Breast epithelium (tissue), 4 donors: ENCODE data around the gene LILRB1. TPM values are rescaled to one million over a fixed set of nuclear protein-coding genes. Genes with fewer than 3 reads are reported as not detected.
"Not testable (repeated sequence)": the region's sequence is repeated elsewhere in the genome, so short reads cannot be mapped to it uniquely, and the experiment has no call there.

Experiments
- DNase-seq, 2 donors: peaks; one replicate each; pipeline ENCODE4 v3.0.0-alpha.2; 2019; ENCODE audit warnings: low spot score in 2 of 2
- H3K27ac ChIP-seq, 2 donors: fragments of 200-600 bp; sonication (generic) in 1 of 2; one replicate each; pipeline ENCODE4 v1.5.1; 2016 to 2019; ENCODE audit warnings: mild to moderate bottlenecking in 1 of 2
- H3K27me3 ChIP-seq, 2 donors: fragments of 200-600 bp; sonication (generic) in 1 of 2; one replicate each; pipeline versions ENCODE4 v1.5.1 to v1.6.0; 2017 to 2019; ENCODE audit warnings: control low read depth in 1 of 2, mild to moderate bottlenecking in 1 of 2
- H3K36me3 ChIP-seq: fragments of 200-600 bp; one replicate; pipeline ENCODE4 v1.5.1; 2019
- H3K4me1 ChIP-seq, 2 donors: fragments of 200-600 bp; sonication (generic); one replicate each; pipeline ENCODE4 v1.5.1; 2016 to 2019; ENCODE audit warnings: control low read depth in 1 of 2
- H3K4me3 ChIP-seq, 3 donors: fragments of 200-600 bp; sonication (generic); 1 replicate in 2 of 3; 2 replicates in 1 of 3; pipeline ENCODE4 v1.5.1; 2016 to 2019; ENCODE audit warnings: mild to moderate bottlenecking in 3 of 3, moderate library complexity in 2 of 3
- H3K9me3 ChIP-seq, 2 donors: fragments of 200-600 bp; sonication (generic) in 1 of 2; one replicate each; pipeline ENCODE4 v1.5.1; 2016 to 2019; ENCODE audit warnings: control low read depth in 1 of 2
- CTCF ChIP-seq, 3 donors: fragments of 450-650 bp; IDR thresholded peaks; one replicate each; pipeline ENCODE4 v1.5.1; 2016 to 2017; ENCODE audit warnings: antibody characterized with exemption in 3 of 3, mild to moderate bottlenecking in 3 of 3, moderate library complexity in 3 of 3
- POLR2A ChIP-seq: fragments of 450-650 bp; IDR thresholded peaks from one replicate; pipeline ENCODE4 v1.6.1; 2016; ENCODE audit warnings: antibody characterized with exemption, mild to moderate bottlenecking, moderate library complexity
- POLR2AphosphoS5 ChIP-seq, 3 donors: sonication (generic); formaldehyde crosslinking; IDR thresholded peaks; one replicate each; pipeline ENCODE4 v1.6.1; 2017; ENCODE audit warnings: antibody characterized with exemption in 3 of 3
- intact Hi-C: fragments of 100-400 bp; cut with DNase I; formaldehyde crosslinking; loops from one replicate; pipeline ENCODE4 v1.15.1; 2023; ENCODE audit warnings: low total_unique reads
- total RNA-seq, 3 donors: library from RNA; depleted of rRNA; stranded (reverse); fragments of >200 nt; gene quantifications; one replicate each; pipeline ENCODE4 v1.1.0, GENCODE V29; 2016

LILRB1 gene
- total RNA-seq, 3 donors from 2014 or later, result 1.6 to 2.6 (median 2.3) TPM

DNA sequence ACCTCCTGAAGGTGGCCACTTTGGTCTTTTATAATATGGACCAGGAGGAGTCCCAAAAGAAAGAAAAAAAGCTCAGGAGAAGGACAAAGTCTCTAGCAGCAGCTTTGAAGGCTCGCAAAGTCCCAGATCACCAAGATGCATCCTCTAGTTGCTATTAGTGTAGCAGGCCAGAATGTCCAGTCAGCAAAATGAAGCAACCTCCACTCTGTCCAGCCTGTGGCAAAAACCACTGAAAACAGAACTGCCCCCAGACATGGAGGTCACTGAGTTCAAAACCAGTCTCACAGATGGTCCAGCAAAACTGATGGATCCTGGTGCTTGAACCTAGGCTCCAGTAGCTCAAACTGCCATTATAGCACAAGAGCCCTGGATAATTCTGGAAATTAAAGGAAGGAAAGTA lies 42.9 kb downstream of the LILRB1 start:
- no peaks in the 10 kb centered on the region for H3K4me1 ChIP-seq
- H3K27ac ChIP-seq, result no peak overlapping the region
- no peaks in the 10 kb centered on the region for H3K9me3 ChIP-seq
- intact Hi-C loops, result no loop called here
- DNase-seq, result no peak
- no peak overlapping the region for H3K4me3 ChIP-seq
- TF ChIP-seq CTCF (IDR thresholded peaks at IDR 0.05) (no peak), POLR2A (no peak), POLR2AphosphoS5 (IDR thresholded peaks at IDR 0.05) (no peak)
- H3K27me3 ChIP-seq, result peaks cover 0 to 19% of the 10 kb centered on the region in 2 donors
- no peaks in the 10 kb centered on the region for H3K36me3 ChIP-seq

GRCh38 chr19:54674021-54674617 lies 43.8 kb downstream of the LILRB1 start:
- Histone ChIP-seq H3K36me3 (no peaks in the 10 kb centered on the region), H3K4me1 (no peaks in the 10 kb centered on the region), H3K27ac (no peak overlapping the region), H3K9me3 (no peaks in the 10 kb centered on the region), H3K4me3 (no peak overlapping the region), H3K27me3 (peaks cover 0 to 19% of the 10 kb centered on the region in 2 donors)
- DNase-seq, result no peak
- TF ChIP-seq CTCF (IDR thresholded peaks at IDR 0.05), result peak in 1 of 3 donors; percentile 38
- TF ChIP-seq POLR2A, result no peak
- intact Hi-C loops, result no loop called here

GRCh38 chr19:54676210-54676834 lies 46.0 kb downstream of the LILRB1 start:
- not testable (repeated sequence) for H3K4me1 ChIP-seq

GRCh38 chr19:54677217-54677616 lies 46.9 kb downstream of the LILRB1 start:
- no peaks in the 10 kb centered on the region for H3K27me3 ChIP-seq
- DNase-seq, result no peak
- H3K36me3 ChIP-seq, result no peaks in the 10 kb centered on the region
- H3K9me3 ChIP-seq, result no peaks in the 10 kb centered on the region
- H3K4me3 ChIP-seq, result no peak overlapping the region
- H3K4me1 ChIP-seq, result no peaks in the 10 kb centered on the region
- no peak overlapping the region for H3K27ac ChIP-seq
- TF ChIP-seq CTCF (IDR thresholded peaks at IDR 0.05) (no peak), POLR2AphosphoS5 (IDR thresholded peaks at IDR 0.05) (no peak), POLR2A (no peak)
- intact Hi-C loops, result no loop called here

More at GRCh38 chr19:54676210-54676834, 46.0 kb downstream of the LILRB1 start:
- H3K4me3 ChIP-seq, H3K36me3 ChIP-seq, H3K9me3 ChIP-seq, intact Hi-C loops, DNase-seq, H3K27ac ChIP-seq, H3K27me3 ChIP-seq: not testable (repeated sequence)
- peak in 2 of 3 donors; percentile 65 for TF ChIP-seq CTCF (IDR thresholded peaks at IDR 0.05)

- DNase-seq, H3K9me3 ChIP-seq, H3K27me3 ChIP-seq, H3K27ac ChIP-seq, intact Hi-C loops, H3K4me3 ChIP-seq, H3K4me1 ChIP-seq, H3K36me3 ChIP-seq: not testable (repeated sequence)
Observed at GRCh38 chr19:54681596-54681995, 51.3 kb downstream of the LILRB1 start.
